ENCODE data around the gene TMEM51. TPM values are rescaled to one million over a fixed set of nuclear protein-coding genes. Genes with fewer than 3 reads are reported as not detected.

TMEM51 gene
- total RNA-seq, 1 experiment from 2014 or later = 24.7 TPM

DNA sequence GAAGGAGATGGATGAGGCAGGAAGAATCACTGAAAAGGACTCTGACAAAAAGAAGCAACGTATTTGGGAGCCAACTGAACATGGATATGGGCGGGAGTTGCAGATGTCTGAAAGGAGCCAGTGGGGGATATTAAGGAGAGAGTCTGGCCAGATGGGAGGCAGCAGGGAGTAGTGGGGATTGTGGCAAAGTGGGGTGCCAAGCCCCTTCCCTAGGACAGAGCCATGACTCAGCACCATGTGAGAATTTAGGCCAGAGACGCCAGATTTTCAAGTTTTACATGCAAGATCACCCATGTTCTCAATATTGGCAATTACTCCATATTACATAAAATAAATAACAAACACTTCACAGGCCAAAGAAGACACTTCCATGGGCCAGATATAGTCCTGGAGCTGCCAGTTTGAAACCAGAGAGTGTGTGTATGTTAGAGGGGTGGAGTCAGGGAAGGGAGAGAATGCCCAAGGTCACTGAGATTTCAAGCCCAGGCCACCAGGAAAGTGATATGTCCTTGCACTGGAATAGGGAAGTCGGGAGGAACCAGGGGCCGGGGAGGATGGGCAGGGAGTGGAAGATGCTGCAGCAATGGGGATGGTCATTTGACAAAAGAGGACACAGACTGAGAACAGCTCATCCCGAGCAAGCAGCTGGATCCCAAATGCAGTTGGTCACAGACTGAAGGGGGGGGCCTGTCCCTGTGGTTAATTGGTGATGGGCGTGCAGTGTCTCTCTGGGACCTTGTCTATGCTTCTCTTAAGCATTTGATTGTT lies 23.5 kb downstream of the TMEM51 start:
- H3K27me3 ChIP-seq (replicated peaks; ENCODE audit: control insufficient read depth, insufficient read depth, low read length) = no peaks in the 10 kb centered on the region
- Mint-ChIP-seq H3K4me1 (ENCODE audit: low read depth, unreplicated experiment) (peaks cover 34% of the 10 kb centered on the region), H3K4me3 (ENCODE audit: unreplicated experiment) (no peak overlapping the region), H3K27ac (ENCODE audit: unreplicated experiment) (peak overlapping the region; percentile 14), H3K36me3 (ENCODE audit: insufficient read depth, unreplicated experiment) (peaks cover 17% of the 10 kb centered on the region), H3K27me3 (ENCODE audit: insufficient read depth, unreplicated experiment) (no peaks in the 10 kb centered on the region), H3K9me3 (ENCODE audit: unreplicated experiment) (no peaks in the 10 kb centered on the region)
- peaks cover 40% of the 10 kb centered on the region for H3K4me1 ChIP-seq
- H3K4me3 ChIP-seq (ENCODE audit: low read depth, low read length) = no peak overlapping the region
- no peak for DNase-seq
- no TSS peak for BruUV-seq (replicated peaks)
- CTCF ChIA-PET = no interaction called here
- no peaks in the 10 kb centered on the region for H3K36me3 ChIP-seq (ENCODE audit: control insufficient read depth, insufficient read depth, low read length)
- no peaks in the 10 kb centered on the region for H3K9me3 ChIP-seq
- intact Hi-C loops (cut with micrococcal nuclease; ENCODE audit: unreplicated experiment) = no loop called here
- POLR2A ChIA-PET = no interaction called here
- TF ChIP-seq, protein P1, sequence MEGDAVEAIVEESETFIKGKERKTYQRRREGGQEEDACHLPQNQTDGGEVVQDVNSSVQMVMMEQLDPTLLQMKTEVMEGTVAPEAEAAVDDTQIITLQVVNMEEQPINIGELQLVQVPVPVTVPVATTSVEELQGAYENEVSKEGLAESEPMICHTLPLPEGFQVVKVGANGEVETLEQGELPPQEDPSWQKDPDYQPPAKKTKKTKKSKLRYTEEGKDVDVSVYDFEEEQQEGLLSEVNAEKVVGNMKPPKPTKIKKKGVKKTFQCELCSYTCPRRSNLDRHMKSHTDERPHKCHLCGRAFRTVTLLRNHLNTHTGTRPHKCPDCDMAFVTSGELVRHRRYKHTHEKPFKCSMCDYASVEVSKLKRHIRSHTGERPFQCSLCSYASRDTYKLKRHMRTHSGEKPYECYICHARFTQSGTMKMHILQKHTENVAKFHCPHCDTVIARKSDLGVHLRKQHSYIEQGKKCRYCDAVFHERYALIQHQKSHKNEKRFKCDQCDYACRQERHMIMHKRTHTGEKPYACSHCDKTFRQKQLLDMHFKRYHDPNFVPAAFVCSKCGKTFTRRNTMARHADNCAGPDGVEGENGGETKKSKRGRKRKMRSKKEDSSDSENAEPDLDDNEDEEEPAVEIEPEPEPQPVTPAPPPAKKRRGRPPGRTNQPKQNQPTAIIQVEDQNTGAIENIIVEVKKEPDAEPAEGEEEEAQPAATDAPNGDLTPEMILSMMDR (IDR thresholded peaks at IDR 0.05; ENCODE audit: insufficient read depth in 1 of 2, low read depth in 1 of 2, low read length in 1 of 2, severe bottlenecking in 1 of 2, unreplicated experiment in 1 of 2) = no peak

DNA sequence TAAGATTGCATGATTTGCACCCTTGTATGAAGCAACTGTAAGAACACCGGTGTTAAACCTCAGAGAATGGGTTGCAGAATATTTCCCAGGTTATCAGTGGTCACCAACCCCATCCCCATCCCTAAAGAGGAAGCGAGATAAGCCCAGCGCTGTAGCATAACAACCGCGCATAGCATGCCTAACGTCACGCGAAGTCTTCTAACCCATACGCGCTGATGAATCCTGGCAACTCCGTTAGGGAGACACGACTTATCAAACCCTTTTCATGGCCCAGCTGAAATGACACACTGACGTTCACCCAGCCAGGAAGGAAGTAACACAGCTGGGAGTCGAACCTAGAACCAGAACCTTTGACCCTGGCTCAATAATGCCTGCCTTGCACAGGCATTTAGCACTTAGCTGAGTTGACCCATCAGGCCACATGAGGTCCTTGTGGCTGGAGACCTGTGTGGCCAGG lies 24.2 kb downstream of the TMEM51 start:
- H3K4me1 ChIP-seq = peaks cover 34% of the 10 kb centered on the region
- POLR2A ChIA-PET = no interaction called here
- intact Hi-C loops (cut with micrococcal nuclease; ENCODE audit: unreplicated experiment) = no loop called here
- no TSS peak for BruUV-seq (replicated peaks)
- H3K27ac Mint-ChIP-seq (ENCODE audit: unreplicated experiment) = no peak overlapping the region
- H3K27me3 ChIP-seq (replicated peaks; ENCODE audit: control insufficient read depth, insufficient read depth, low read length) = no peaks in the 10 kb centered on the region
- CTCF ChIA-PET = no interaction called here
- DNase-seq = no peak
- H3K9me3 Mint-ChIP-seq (ENCODE audit: unreplicated experiment) = no peaks in the 10 kb centered on the region
- H3K4me3 Mint-ChIP-seq (ENCODE audit: unreplicated experiment) = no peak overlapping the region
- H3K27me3 Mint-ChIP-seq (ENCODE audit: insufficient read depth, unreplicated experiment) = no peaks in the 10 kb centered on the region
- H3K36me3 ChIP-seq (ENCODE audit: control insufficient read depth, insufficient read depth, low read length) = no peaks in the 10 kb centered on the region; the same call in 1 of the 2 replicates
- H3K9me3 ChIP-seq = no peaks in the 10 kb centered on the region
- TF ChIP-seq, protein P1 (IDR thresholded peaks at IDR 0.05; ENCODE audit: insufficient read depth in 1 of 2, low read depth in 1 of 2, low read length in 1 of 2, severe bottlenecking in 1 of 2, unreplicated experiment in 1 of 2) = no peak
- H3K4me3 ChIP-seq (ENCODE audit: low read depth, low read length) = no peak overlapping the region
- peaks cover 28% of the 10 kb centered on the region for H3K4me1 Mint-ChIP-seq (ENCODE audit: low read depth, unreplicated experiment)
- peaks cover 17% of the 10 kb centered on the region for H3K36me3 Mint-ChIP-seq (ENCODE audit: insufficient read depth, unreplicated experiment)

DNA sequence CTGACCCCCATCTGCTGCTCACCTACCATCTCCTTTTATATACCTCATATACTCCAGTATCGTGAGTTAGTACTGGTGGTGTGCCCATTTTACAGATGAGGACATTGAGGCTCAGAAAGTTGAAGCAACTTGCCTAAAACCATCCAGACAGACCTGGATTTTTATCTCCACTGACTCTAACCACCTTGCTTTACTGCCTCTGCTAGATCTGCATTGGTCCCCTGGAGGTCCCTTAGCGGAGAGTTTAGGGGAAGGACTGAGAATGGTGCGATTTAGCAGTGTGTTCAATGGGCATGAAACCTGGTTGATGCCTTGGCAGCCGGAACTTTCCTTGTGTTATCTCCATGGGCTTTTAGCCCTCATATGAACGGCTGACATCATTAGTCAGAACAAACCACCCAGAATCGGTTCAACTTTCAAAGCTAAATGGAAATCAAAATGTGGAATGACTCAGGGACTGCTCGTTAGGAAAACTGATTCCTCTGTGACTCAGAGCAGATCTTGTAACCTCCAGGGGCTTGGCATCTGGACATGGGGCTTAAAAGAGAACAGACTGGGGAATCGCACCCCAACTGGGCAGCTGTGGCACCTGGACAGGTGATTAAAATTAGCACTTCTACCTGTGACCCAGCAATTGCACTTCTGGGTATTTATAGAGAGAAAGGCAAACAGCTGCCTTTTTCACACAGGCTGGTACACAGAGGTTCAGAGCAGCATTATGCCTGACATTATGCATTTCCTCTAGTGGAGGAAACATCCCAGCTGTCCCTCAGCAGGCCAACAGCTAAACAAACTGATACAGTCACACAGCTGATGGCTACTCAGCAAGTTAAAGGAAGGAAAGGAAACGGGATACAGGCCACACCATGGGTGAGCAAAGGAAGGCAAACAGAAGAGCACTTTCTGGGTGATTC lies 25.3 kb downstream of the TMEM51 start:
- CTCF ChIA-PET = no interaction called here
- POLR2A ChIA-PET = no interaction called here
- Histone ChIP-seq H3K4me1 (peaks cover 27% of the 10 kb centered on the region), H3K27me3 (replicated peaks; ENCODE audit: control insufficient read depth, insufficient read depth, low read length) (no peaks in the 10 kb centered on the region), H3K36me3 (ENCODE audit: control insufficient read depth, insufficient read depth, low read length) (no peaks in the 10 kb centered on the region; the same call in none of the 2 replicates), H3K4me3 (ENCODE audit: low read depth, low read length) (no peak overlapping the region), H3K9me3 (no peaks in the 10 kb centered on the region)
- no TSS peak for BruUV-seq (replicated peaks)
- Mint-ChIP-seq H3K36me3 (ENCODE audit: insufficient read depth, unreplicated experiment) (peaks cover 19% of the 10 kb centered on the region), H3K4me3 (ENCODE audit: unreplicated experiment) (no peak overlapping the region), H3K27ac (ENCODE audit: unreplicated experiment) (no peak overlapping the region), H3K9me3 (ENCODE audit: unreplicated experiment) (no peaks in the 10 kb centered on the region), H3K27me3 (ENCODE audit: insufficient read depth, unreplicated experiment) (no peaks in the 10 kb centered on the region), H3K4me1 (ENCODE audit: low read depth, unreplicated experiment) (peaks cover 23% of the 10 kb centered on the region)
- intact Hi-C loops (cut with micrococcal nuclease; ENCODE audit: unreplicated experiment) = no loop called here
- TF ChIP-seq, protein P1 (IDR thresholded peaks at IDR 0.05; ENCODE audit: insufficient read depth in 1 of 2, low read depth in 1 of 2, low read length in 1 of 2, severe bottlenecking in 1 of 2, unreplicated experiment in 1 of 2) = no peak
- DNase-seq = no peak
